ENCODE measurements around the gene SGSH.
"Not testable (repeated sequence)": the region's sequence is repeated elsewhere in the genome, so short reads cannot be mapped to it uniquely, and the experiment has no call there.

SGSH gene

DNA sequence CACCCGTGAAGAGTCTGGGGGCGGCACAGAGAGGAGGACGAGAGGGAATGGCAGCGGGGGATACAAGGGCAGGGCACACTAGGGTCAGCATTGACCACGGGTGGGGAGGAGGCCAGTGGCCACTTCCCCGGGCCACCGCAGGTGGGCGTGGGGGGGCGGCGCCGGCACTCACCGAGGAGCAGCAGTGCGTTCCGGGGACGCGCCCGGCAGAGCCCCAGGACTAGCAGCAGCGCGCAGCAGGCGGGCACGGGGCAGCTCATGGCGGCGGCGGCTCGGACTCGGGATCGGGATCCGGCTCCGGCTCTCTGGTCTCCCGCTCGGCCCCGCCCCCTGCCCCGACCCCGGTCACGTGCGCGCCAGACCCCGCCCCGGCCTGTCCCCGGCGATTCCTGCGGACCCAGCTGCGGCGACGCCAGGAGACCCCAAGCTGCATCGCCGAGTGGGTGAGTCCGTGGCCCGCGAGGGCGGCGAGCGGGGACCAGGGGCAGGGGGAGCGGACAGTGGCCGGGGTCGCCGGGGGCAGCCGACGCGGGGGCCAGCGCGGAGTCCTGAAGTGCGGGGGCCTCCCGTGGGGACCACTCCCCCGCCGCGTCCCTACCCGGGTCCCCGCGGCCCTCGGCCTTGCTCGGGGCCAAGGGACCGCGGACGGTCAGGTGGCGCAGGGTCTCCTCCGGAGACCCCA is at the start of gene SGSH, which contains the start of gene SLC26A11:
TSS of gene SGSH (minus strand) at position 280 of the 682 bp plus-strand sequence. CDS start at position 260, 20 bp downstream.
TSS of gene SLC26A11 (plus strand) at position 374 of the 682 bp plus-strand sequence. CDS start 1,134 bp downstream, outside the sequence.
- peak; percentile 29 for DNase-seq (ENCODE audit: low read depth, low spot score)

- no peak for DNase-seq (ENCODE audit: low read depth, low spot score)
Measured at GRCh38 chr17:80269405-80269807, 49.3 kb upstream of the SGSH start.

DNA sequence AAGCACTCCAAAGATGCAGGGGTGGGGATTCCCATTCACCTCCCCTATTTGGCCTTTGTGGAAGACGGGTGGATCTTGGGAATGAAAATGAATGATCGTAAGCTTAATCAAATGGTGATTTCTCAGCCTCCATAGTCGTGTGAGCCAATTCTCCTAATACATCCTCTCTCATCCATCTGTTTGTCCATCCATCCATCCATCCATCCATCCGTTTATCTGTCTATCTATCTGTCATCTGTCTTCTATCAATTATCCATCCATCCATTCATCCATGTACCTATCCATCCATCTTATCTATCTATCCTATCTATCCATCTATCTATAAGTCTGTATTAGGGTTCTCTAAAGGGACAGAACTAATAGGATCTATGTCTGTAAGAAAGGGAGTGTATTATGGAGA is 48.3 kb upstream of the SGSH start:
- DNase-seq (ENCODE audit: low read depth, low spot score): no peak

DNA sequence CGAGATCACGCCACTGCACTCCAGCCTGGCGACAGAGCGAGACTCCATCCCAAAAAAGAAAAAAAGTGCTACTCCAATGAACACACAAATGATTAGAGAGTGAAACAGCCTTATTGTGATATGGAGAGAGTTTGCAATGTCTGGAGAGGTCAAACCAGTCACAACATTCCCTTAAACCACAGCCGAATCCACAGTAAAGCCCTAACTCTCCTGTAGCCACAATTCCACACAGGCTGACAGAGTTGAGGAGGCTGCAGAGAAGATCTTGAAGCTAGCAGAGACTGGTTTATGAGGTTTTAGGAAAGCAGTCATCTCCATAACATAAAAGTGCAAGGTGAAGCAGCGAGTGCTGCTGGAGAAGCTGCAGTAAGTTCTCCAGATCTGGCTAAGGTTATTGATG is 47.3 kb upstream of the SGSH start:
- DNase-seq (ENCODE audit: low read depth, low spot score): no peak

- peak; percentile 60 for DNase-seq (ENCODE audit: low read depth, low spot score)
Measured at GRCh38 chr17:80265205-80266068, 45.3 kb upstream of the SGSH start.

- DNase-seq (ENCODE audit: low read depth, low spot score): peak; percentile 35
Measured at GRCh38 chr17:80264205-80265075, 44.3 kb upstream of the SGSH start.

- DNase-seq (ENCODE audit: low read depth, low spot score): peak; percentile 76
Measured at GRCh38 chr17:80263253-80264204, 43.4 kb upstream of the SGSH start.

GRCh38 chr17:80262775-80263244 is 42.7 kb upstream of the SGSH start:
- DNase-seq (ENCODE audit: low read depth, low spot score): no peak

DNA sequence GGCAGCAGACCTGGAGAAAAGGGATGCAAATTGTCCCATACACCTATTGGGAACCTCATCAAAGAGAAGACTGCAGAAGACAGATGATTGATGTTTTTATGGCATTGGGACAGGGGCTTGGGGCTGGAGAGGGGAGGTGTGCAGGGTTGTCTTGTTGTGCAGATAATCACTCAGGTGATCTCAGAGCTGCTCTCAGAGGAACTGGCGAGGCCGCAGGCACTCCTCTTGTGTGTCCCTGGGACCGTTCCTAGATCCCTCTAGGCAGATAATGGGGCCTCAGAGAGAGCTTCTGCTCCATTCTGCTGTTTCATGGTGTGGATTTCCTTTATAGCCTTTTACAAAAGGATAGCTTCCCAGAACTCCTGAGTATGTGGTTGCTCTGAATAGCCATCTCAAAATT is 42.2 kb upstream of the SGSH start:
- no peak for DNase-seq (ENCODE audit: low read depth, low spot score)

- no peak for DNase-seq (ENCODE audit: low read depth, low spot score)
Measured at GRCh38 chr17:80261895-80262279, 41.8 kb upstream of the SGSH start.

GRCh38 chr17:80261159-80261894 is 41.2 kb upstream of the SGSH start:
- DNase-seq (ENCODE audit: low read depth, low spot score): no peak

GRCh38 chr17:80260791-80261158 is 40.6 kb upstream of the SGSH start, which contains the start of gene RNF213:
TSS of gene RNF213 (plus strand) at chr17:80260852. CDS start at chr17:80263682, 2,830 bp downstream.
- no peak for DNase-seq (ENCODE audit: low read depth, low spot score)

- DNase-seq (ENCODE audit: low read depth, low spot score): peak; percentile 52
Measured at GRCh38 chr17:80260069-80260535, 40.0 kb upstream of the SGSH start.

DNA sequence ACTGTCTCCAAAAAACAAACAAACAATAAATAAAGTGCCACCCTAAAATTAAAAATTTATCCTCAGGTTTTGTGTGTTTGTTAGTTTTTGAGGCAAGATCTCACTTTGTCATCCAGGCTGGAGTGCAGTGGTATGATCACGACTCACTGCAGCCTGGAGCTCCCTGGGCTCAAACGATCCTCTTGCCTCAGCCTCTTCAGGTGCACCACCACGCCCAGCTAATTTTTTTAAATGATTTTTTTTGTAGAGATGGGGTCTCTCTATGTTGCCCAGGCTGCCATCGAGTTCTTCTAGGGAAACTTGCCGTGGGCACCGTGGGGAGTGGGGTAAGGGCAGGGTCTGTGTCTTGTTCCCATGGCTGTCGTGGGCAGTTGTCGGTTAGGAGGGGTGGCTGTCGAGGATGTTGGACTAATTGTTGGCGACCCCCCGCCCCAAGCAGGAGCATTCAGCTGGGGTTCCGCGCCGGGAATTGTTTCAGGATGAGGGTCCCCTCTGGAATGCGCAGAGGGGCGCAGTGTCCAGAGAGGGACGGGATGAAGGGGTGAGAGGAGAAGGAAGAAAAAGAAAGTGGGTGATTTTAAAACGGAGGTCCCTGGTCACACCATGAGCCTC is 39.4 kb upstream of the SGSH start:
- DNase-seq (ENCODE audit: low read depth, low spot score): no peak

DNA sequence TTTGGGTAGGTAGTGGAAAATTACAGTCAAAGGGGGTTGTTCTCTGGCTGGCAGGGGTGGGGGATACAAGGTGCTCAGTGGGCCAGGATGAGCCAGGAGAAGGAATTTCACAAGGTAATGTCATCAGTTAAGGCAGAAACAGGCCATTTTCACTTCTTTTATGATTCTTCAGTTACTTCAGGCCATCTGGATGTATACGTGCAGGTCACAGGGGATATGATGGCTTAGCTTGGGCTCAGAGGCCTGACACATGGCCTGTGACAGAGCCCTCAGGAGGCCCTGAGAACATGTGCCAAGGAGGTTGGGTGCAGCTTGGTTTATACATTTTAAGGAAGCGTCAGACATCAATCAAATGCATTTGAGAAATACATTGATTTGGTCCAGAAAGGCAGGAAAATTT is 38.2 kb upstream of the SGSH start:
- not testable (repeated sequence) for DNase-seq (ENCODE audit: low read depth, low spot score)

DNA sequence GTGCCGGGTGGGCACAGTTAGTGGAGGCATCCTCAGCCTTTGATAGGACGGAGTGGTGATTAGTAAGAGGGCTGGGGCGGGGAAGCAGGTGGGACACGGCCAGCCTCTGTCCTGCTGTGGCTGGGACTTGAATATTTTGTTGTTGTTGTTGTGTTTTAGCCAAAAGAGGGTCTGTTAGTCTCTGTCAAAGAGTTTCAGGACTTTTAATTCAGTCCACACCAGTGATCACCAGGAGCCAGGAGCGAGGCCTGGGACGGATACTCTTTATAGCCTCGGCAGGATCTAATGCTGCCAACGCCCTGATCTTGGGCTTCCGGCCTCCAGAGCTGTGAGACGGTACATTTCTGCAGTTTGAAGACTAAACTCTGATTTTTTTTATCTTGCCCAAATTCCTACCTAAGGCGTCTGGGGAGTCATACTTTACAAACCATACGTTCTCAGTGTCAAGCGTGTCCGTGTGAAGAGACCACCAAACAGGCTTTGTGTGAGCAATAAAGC is 37.6 kb upstream of the SGSH start:
- DNase-seq (ENCODE audit: low read depth, low spot score): no peak

GRCh38 chr17:80256034-80256350 is 35.9 kb upstream of the SGSH start:
- DNase-seq (ENCODE audit: low read depth, low spot score): no peak

- no peak for DNase-seq (ENCODE audit: low read depth, low spot score)
Measured at GRCh38 chr17:80254396-80255251, 34.5 kb upstream of the SGSH start.

Measured in activated naive CD8-positive, alpha-beta T cell treated with anti-CD3 and anti-CD28 coated beads, Interleukin-2, amount 50 U/mL, for 16 hours (primary cell).